WTC11 (cell line): ENCODE data around the gene RPL10A. TPM values are rescaled to one million over a fixed set of nuclear protein-coding genes. Genes with fewer than 3 reads are reported as not detected.

ENCODE experiments used
- ATAC-seq: fragments of 200-7000 bp; cut with Tn5 transposase; 2 replicates; pipeline ENCODE4 v1.10.0; 2021; ENCODE audit warnings: mild to moderate bottlenecking, moderate library complexity
- CTCF ChIA-PET: fragments of 300-600 bp; sonication (Branson Sonifier 250); formaldehyde crosslinking; loops from one replicate; lab custom pipeline; 2021; ENCODE audit warnings: antibody characterized with exemption; lab: Charles Lee
- POLR2A ChIA-PET: fragments of 350-600 bp; sonication (Branson Sonifier 250); formaldehyde crosslinking; loops from one replicate; lab custom pipeline; 2021; ENCODE audit warnings: antibody characterized with exemption; lab: Charles Lee
- DNase-seq: peaks from one replicate; pipeline ENCODE4 v3.0.0; 2021; ENCODE audit warnings: low spot score
- H3K27ac Mint-ChIP-seq: 2 replicates; pipeline ENCODE4 v1.8.0; 2021; ENCODE audit warnings: mixed read lengths
- H3K27me3 Mint-ChIP-seq: 2 replicates; pipeline ENCODE4 v1.8.0; 2021; ENCODE audit warnings: low read depth, mild to moderate bottlenecking, moderate library complexity, mixed read lengths
- H3K36me3 Mint-ChIP-seq: 2 replicates; pipeline ENCODE4 v1.8.0; 2021; ENCODE audit warnings: mixed read lengths
- H3K4me1 Mint-ChIP-seq: 2 replicates; pipeline ENCODE4 v1.8.0; 2022; ENCODE audit warnings: mixed read lengths
- H3K4me3 Mint-ChIP-seq: 2 replicates; pipeline ENCODE4 v1.8.0; 2021; ENCODE audit warnings: mild to moderate bottlenecking, moderate library complexity, mixed read lengths
- H3K9me3 Mint-ChIP-seq: 2 replicates; pipeline ENCODE4 v1.8.0; 2021; ENCODE audit warnings: mixed read lengths
- ETV6 ChIP-seq: sonication (generic); formaldehyde crosslinking; IDR thresholded peaks from 2 replicates; pipeline ENCODE4 v1.8.1; 2022; ENCODE audit warnings: mild to moderate bottlenecking, missing genetic modification reagents
- FOXP1 ChIP-seq: sonication (generic); formaldehyde crosslinking; IDR thresholded peaks from 2 replicates; pipeline ENCODE4 v1.8.0; 2022; ENCODE audit warnings: missing genetic modification reagents, mild to moderate bottlenecking, moderate library complexity, borderline replicate concordance
- FOXP4 ChIP-seq: sonication (generic); formaldehyde crosslinking; IDR thresholded peaks from 2 replicates; pipeline ENCODE4 v1.8.0; 2022; ENCODE audit warnings: mild to moderate bottlenecking, missing genetic modification reagents
- IRF1 ChIP-seq: sonication (generic); formaldehyde crosslinking; IDR thresholded peaks from 2 replicates; pipeline ENCODE4 v1.8.0; 2023; ENCODE audit warnings: missing genetic modification reagents
- IRF2 ChIP-seq: sonication (generic); formaldehyde crosslinking; IDR thresholded peaks from 2 replicates; pipeline ENCODE4 v1.8.0; 2022; ENCODE audit warnings: low read depth, missing genetic modification reagents, borderline replicate concordance
- KAT7 ChIP-seq: sonication (generic); formaldehyde crosslinking; IDR thresholded peaks from 2 replicates; pipeline ENCODE4 v1.8.1; 2023; ENCODE audit warnings: missing genetic modification reagents, mild to moderate bottlenecking, borderline replicate concordance
- MLX ChIP-seq: sonication (generic); formaldehyde crosslinking; IDR thresholded peaks from 2 replicates; pipeline ENCODE4 v1.8.1; 2023; ENCODE audit warnings: mild to moderate bottlenecking, missing genetic modification reagents, moderate library complexity
- NFATC4 ChIP-seq: fragments of 250-450 bp; sonication (Bioruptor Pico); IDR thresholded peaks from 2 replicates; pipeline ENCODE4 v1.9.0; 2021; ENCODE audit warnings: mild to moderate bottlenecking
- SP1 ChIP-seq: sonication (generic); formaldehyde crosslinking; conservative IDR thresholded peaks from 2 replicates; pipeline ENCODE4 v1.8.1; 2022; ENCODE audit warnings: missing genetic modification reagents
- TEAD4 ChIP-seq: sonication (generic); formaldehyde crosslinking; IDR thresholded peaks from 2 replicates; pipeline ENCODE4 v1.8.0; 2022; ENCODE audit warnings: mild to moderate bottlenecking, missing genetic modification reagents
- USF2 ChIP-seq: sonication (generic); formaldehyde crosslinking; IDR thresholded peaks from 2 replicates; pipeline ENCODE4 v1.8.1; 2023; ENCODE audit warnings: mild to moderate bottlenecking, missing genetic modification reagents, moderate library complexity
- ZBTB21 ChIP-seq: sonication (generic); formaldehyde crosslinking; IDR thresholded peaks from 2 replicates; pipeline ENCODE4 v1.8.1; 2023; ENCODE audit warnings: mild to moderate bottlenecking, missing genetic modification reagents, borderline replicate concordance
- ZNF219 ChIP-seq: sonication (generic); formaldehyde crosslinking; IDR thresholded peaks from 2 replicates; pipeline ENCODE4 v1.8.0; 2023; ENCODE audit warnings: missing genetic modification reagents, mild to moderate bottlenecking, borderline replicate concordance
- ZNF232 ChIP-seq: sonication (generic); formaldehyde crosslinking; IDR thresholded peaks from 2 replicates; pipeline ENCODE4 v1.8.0; 2022; ENCODE audit warnings: mild to moderate bottlenecking, missing genetic modification reagents
- ZNF425 ChIP-seq: fragments of 250-450 bp; sonication (Bioruptor Pico); conservative IDR thresholded peaks from 2 replicates; pipeline ENCODE4 v1.9.0; 2021; ENCODE audit warnings: mild to moderate bottlenecking
- ZSCAN18 ChIP-seq: fragments of 250-450 bp; sonication (Bioruptor Pico); IDR thresholded peaks from 2 replicates; pipeline ENCODE4 v2.1.2; 2022; ENCODE audit warnings: mild to moderate bottlenecking, moderate library complexity
- total RNA-seq: library from RNA; stranded (reverse); gene quantifications from 3 replicates; pipeline ENCODE4 v1.2.3, GENCODE V29; 2021
- TF ChIP-seq, protein P1 (sequence below): sonication (generic); formaldehyde crosslinking; IDR thresholded peaks from 2 replicates; pipeline ENCODE4 v1.8.1; 2022; ENCODE audit warnings: low read depth, missing genetic modification reagents, borderline replicate concordance
- TF ChIP-seq, protein P2 (sequence below): fragments of 250-450 bp; sonication (Bioruptor Pico); IDR thresholded peaks from 2 replicates; pipeline ENCODE4 v1.9.0; 2021; ENCODE audit warnings: mild to moderate bottlenecking

The RPL10A gene
- total RNA-seq, 1 experiment from 2014 or later = 1,829 TPM

DNA sequence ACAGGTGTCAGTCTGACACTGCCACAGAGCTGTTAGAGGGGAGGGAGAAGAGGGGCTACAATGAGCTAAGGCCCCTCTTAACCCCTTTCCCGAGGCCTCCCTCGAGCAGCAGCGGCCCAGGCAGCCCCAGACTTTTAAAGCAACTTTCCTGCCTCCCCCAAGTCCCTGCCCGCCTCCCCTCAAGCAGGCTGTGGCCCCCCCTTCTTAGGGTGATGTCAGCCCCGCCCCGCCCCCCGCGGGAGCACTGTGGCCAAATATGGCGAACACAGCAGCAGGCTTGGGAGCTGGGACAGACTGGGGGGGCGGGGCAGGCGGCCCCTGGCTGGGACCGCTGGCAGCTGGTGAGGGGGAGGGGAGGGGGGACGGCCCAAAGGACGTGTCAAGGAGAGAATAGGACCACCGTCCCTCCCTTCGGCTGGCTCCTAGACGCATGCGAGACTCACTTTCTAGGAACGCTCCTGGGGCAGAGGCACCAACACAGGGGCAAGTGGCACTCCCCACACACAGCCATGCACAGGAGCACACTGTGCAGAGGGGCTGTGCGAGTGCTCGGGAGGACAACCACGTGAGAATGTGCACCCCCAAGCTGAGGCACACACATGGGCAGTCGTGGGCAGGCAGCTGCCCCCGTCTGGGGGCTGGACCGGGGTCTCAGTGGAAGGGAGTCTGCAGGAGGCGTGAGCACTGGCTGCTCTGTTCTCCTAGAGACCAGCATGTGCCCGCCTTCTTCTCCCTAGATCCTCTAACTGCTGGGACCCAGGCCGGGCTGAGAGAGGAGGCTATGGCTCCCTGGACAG lies 22.0 kb downstream of the RPL10A start:
- CTCF ChIA-PET = interaction anchor here (0.8 to 2.9 kb wide), 8 partner anchors 8 to 62 kb away, joined by 3 to 17 read pairs (median 4); no protein-coding TSS in a partner anchor
- TF ChIP-seq ZNF232 (CRISPR knock-in tag) (no peak), ZSCAN18 (CRISPR knock-in tag) (no peak), TEAD4 (CRISPR knock-in tag) (no peak), ZNF219 (CRISPR knock-in tag) (no peak), IRF2 (no peak), IRF1 (CRISPR knock-in tag) (no peak), SP1 (CRISPR knock-in tag) (peak; percentile 75), NFATC4 (CRISPR knock-in tag) (no peak), USF2 (no peak), ETV6 (0 out of 2 replicates have a peak, but pooled peaks have one; percentile 39), FOXP1 (peak; percentile 70; the same call in 1 of the 2 replicates), ZBTB21 (CRISPR knock-in tag) (no peak), FOXP4 (CRISPR knock-in tag) (no peak), MLX (CRISPR knock-in tag) (0 out of 2 replicates have a peak, but pooled peaks have one; percentile 39), KAT7 (0 out of 2 replicates have a peak, but pooled peaks have one; percentile 8), ZNF425 (no peak)
- TF ChIP-seq, protein P1, sequence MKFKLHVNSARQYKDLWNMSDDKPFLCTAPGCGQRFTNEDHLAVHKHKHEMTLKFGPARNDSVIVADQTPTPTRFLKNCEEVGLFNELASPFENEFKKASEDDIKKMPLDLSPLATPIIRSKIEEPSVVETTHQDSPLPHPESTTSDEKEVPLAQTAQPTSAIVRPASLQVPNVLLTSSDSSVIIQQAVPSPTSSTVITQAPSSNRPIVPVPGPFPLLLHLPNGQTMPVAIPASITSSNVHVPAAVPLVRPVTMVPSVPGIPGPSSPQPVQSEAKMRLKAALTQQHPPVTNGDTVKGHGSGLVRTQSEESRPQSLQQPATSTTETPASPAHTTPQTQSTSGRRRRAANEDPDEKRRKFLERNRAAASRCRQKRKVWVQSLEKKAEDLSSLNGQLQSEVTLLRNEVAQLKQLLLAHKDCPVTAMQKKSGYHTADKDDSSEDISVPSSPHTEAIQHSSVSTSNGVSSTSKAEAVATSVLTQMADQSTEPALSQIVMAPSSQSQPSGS (CRISPR knock-in tag) = no peak
- TF ChIP-seq, protein P2, sequence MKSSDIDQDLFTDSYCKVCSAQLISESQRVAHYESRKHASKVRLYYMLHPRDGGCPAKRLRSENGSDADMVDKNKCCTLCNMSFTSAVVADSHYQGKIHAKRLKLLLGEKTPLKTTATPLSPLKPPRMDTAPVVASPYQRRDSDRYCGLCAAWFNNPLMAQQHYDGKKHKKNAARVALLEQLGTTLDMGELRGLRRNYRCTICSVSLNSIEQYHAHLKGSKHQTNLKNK (CRISPR knock-in tag) = no peak
- ATAC-seq (peak; percentile 16), DNase-seq (peak; percentile 87)
- H3K27ac Mint-ChIP-seq = peak overlapping the region; percentile 97
- no peaks in the 10 kb centered on the region for H3K36me3 Mint-ChIP-seq
- peak overlapping the region; percentile 72 for H3K4me3 Mint-ChIP-seq
- peaks cover 80% of the 10 kb centered on the region for H3K4me1 Mint-ChIP-seq
- no peaks in the 10 kb centered on the region for H3K9me3 Mint-ChIP-seq
- H3K27me3 Mint-ChIP-seq = peaks cover 4% of the 10 kb centered on the region
- POLR2A ChIA-PET = interaction anchor here (0.6 to 4.2 kb wide), 5 partner anchors 8 to 147 kb away, joined by 3 to 35 read pairs (median 4); partner anchors contain the start of gene RPL10A
